K562 (cell line): ENCODE data around the gene NDUFA13. TPM values are rescaled to one million over a fixed set of nuclear protein-coding genes. Genes with fewer than 3 reads are reported as not detected.
A peak's percentile ranks its signal among the peaks of the same experiment; 100 is the strongest.

ENCODE experiments used
- ATAC-seq: fragments of 200-7000 bp; cut with Tn5 transposase; 3 replicates; pipeline ENCODE4 v1.9.1; 2020; ENCODE audit warnings: moderate library complexity
- BruUV-seq: library from RNA; stranded (reverse); fragments of 400-500 nt; replicated peaks from 2 replicates; lab custom pipeline; 2021; lab: Mats Ljungman, UMichigan
- CTCF ChIA-PET: fragments of 300-600 bp; formaldehyde crosslinking; extraction: SDS; loops from one replicate; lab custom pipeline; 2021; ENCODE audit warnings: low intra/inter-chr PET ratio; lab: Yijun Ruan, JAX
- POLR2A ChIA-PET: fragments of 300-600, 350-650 bp; sonication (Branson Sonifier 250); formaldehyde crosslinking; extraction: SDS; loops from one replicate; lab custom pipeline; 2021; ENCODE audit warnings: antibody characterized with exemption, inconsistent platforms; lab: Yijun Ruan, JAX
- DNase-seq, 4 experiments: peaks; one replicate each; pipeline versions ENCODE4 v3.0.0 to v3.0.0-alpha.2; 2011 to 2018; ENCODE audit warnings: low spot score in 3 of 4, mixed read lengths in 3 of 4; ENCODE audit errors: extremely low read depth in 1 of 4
- FAIRE-seq: peaks from 2 replicates; lab custom pipeline; 2011; peaks lifted over from hg19 to GRCh38; lab: Jason Lieb, UNC
- H2AFZ ChIP-seq: 2 replicates; pipeline ENCODE4 v1.6.0; 2011; ENCODE audit warnings: low read depth, low read length, control low read depth, inconsistent platforms
- H3K27ac ChIP-seq: fragments of 200-600 bp; 3 replicates; pipeline ENCODE4 v1.8.0; 2011; ENCODE audit warnings: low read depth, mild to moderate bottlenecking, control low read depth, inconsistent platforms, low read length, moderate library complexity, mixed read lengths; ENCODE audit errors: extremely low read depth
- H3K27me3 ChIP-seq, 2 experiments: fragments of 300-600 bp in 1 of 2; 2 replicates in 1 of 2; 3 replicates in 1 of 2; pipeline versions ENCODE4 v1.6.0 to v1.8.0; 2011; ENCODE audit warnings: inconsistent platforms in 2 of 2, low read length in 2 of 2, mild to moderate bottlenecking in 1 of 2, mixed read lengths in 1 of 2, moderate library complexity in 1 of 2; ENCODE audit not compliant: control insufficient read depth in 2 of 2, insufficient read depth in 2 of 2
- H3K36me3 ChIP-seq: fragments of 300-600 bp; 3 replicates; pipeline ENCODE4 v1.8.0; 2011; ENCODE audit warnings: mild to moderate bottlenecking, low read length, inconsistent platforms; ENCODE audit not compliant: control insufficient read depth, insufficient read depth
- H3K4me1 ChIP-seq, 2 experiments: fragments of 200-600 bp in 1 of 2; replicated peaks in 1 of 2; 2 replicates in 1 of 2; 3 replicates in 1 of 2; pipeline versions ENCODE4 v1.5.1 to v1.8.0; 2011; ENCODE audit warnings: inconsistent platforms in 2 of 2, low read length in 2 of 2, mild to moderate bottlenecking in 1 of 2, mixed read lengths in 1 of 2, moderate library complexity in 1 of 2; ENCODE audit not compliant: control insufficient read depth in 2 of 2, insufficient read depth in 2 of 2
- H3K4me2 ChIP-seq: 2 replicates; pipeline ENCODE4 v1.6.1; 2011; ENCODE audit warnings: low read length, control low read depth, inconsistent platforms, mixed read lengths; ENCODE audit not compliant: insufficient read depth
- H3K4me3 ChIP-seq: fragments of 200-600 bp; sonication (generic), shearing (Covaris generic); 2 replicates; pipeline ENCODE4 v1.5.1; 2016; ENCODE audit warnings: control low read depth, inconsistent platforms
- H3K79me2 ChIP-seq: fragments of 200-600 bp; 3 replicates; pipeline ENCODE4 v1.8.0; 2011; ENCODE audit warnings: low read length, inconsistent platforms; ENCODE audit not compliant: control insufficient read depth, insufficient read depth
- H3K9ac ChIP-seq, 2 experiments: 2 replicates each; pipeline versions ENCODE4 v1.6.0 to v1.6.1; 2011; ENCODE audit warnings: low read depth in 2 of 2, low read length in 2 of 2, control low read depth in 1 of 2, inconsistent platforms in 1 of 2, mild to moderate bottlenecking in 1 of 2, mixed read lengths in 1 of 2; ENCODE audit not compliant: insufficient read depth in 1 of 2
- H3K9me1 ChIP-seq: one replicate; pipeline ENCODE4 v1.6.0; 2011; ENCODE audit warnings: inconsistent platforms, mild to moderate bottlenecking, low read length, moderate library complexity; ENCODE audit not compliant: control insufficient read depth, insufficient read depth
- H3K9me3 ChIP-seq: replicated peaks from 2 replicates; pipeline ENCODE4 v1.5.1; 2011; ENCODE audit warnings: low read depth, low read length, inconsistent platforms; ENCODE audit not compliant: control insufficient read depth, insufficient read depth
- H4K20me1 ChIP-seq: replicated peaks from 2 replicates; pipeline ENCODE4 v1.6.1; 2011; ENCODE audit warnings: low read length, inconsistent platforms, mixed read lengths; ENCODE audit not compliant: control insufficient read depth, insufficient read depth
- BCOR ChIP-seq: fragments of 450-650 bp; IDR thresholded peaks from 2 replicates; pipeline ENCODE4 v1.6.1; 2016
- BHLHE40 ChIP-seq: IDR thresholded peaks from 2 replicates; pipeline ENCODE4 v1.6.1; 2011; ENCODE audit warnings: low read length, improper control_type of control experiment
- CCNT2 ChIP-seq: IDR thresholded peaks from 2 replicates; pipeline ENCODE4 v1.6.1; 2011; ENCODE audit warnings: borderline replicate concordance, low read depth, mild to moderate bottlenecking, moderate library complexity, mixed read lengths, low read length; ENCODE audit not compliant: insufficient read length; ENCODE audit errors: extremely low read depth
- FIP1L1 ChIP-seq: fragments of 200-400 bp; formaldehyde crosslinking; IDR thresholded peaks from 2 replicates; pipeline ENCODE4 v1.6.1; 2018; ENCODE audit warnings: mild to moderate bottlenecking, low read depth, low read length; ENCODE audit not compliant: poor library complexity, severe bottlenecking
- JUNB ChIP-seq: fragments of 450-650 bp; formaldehyde crosslinking; conservative IDR thresholded peaks from 2 replicates; pipeline ENCODE4 v1.4.0; 2020; ENCODE audit warnings: mild to moderate bottlenecking
- KLF1 ChIP-seq: fragments of 450-650 bp; IDR thresholded peaks from 2 replicates; pipeline ENCODE4 v1.6.1; 2016; ENCODE audit warnings: missing genetic modification characterization, missing compliant biosample characterization
- MCM3 ChIP-seq: fragments of 450-650 bp; IDR thresholded peaks from 2 replicates; pipeline ENCODE4 v1.6.1; 2016
- MXD1 ChIP-seq: fragments of 250-450 bp; sonication (Bioruptor Pico); IDR thresholded peaks from 2 replicates; pipeline ENCODE4 v1.8.0; 2021; ENCODE audit warnings: borderline replicate concordance, mild to moderate bottlenecking, moderate library complexity; ENCODE audit not compliant: poor library complexity, severe bottlenecking
- NFE2 ChIP-seq: IDR thresholded peaks from 2 replicates; pipeline ENCODE4 v1.6.1; 2014; ENCODE audit warnings: antibody characterized with exemption, low read depth
- RAD51 ChIP-seq: fragments of 450-650 bp; IDR thresholded peaks from 2 replicates; pipeline ENCODE4 v1.7.1; 2016; ENCODE audit warnings: low read depth, mild to moderate bottlenecking, borderline replicate concordance
- RBM14 ChIP-seq: fragments of 200-400 bp; formaldehyde crosslinking; IDR thresholded peaks from 2 replicates; pipeline ENCODE4 v1.6.1; 2018; ENCODE audit warnings: low read depth, mild to moderate bottlenecking, low read length, moderate library complexity, borderline replicate concordance; ENCODE audit not compliant: insufficient read depth
- RBM17 ChIP-seq: fragments of 200-400 bp; formaldehyde crosslinking; IDR thresholded peaks from 2 replicates; pipeline ENCODE4 v1.6.1; 2017; ENCODE audit warnings: low read depth, mild to moderate bottlenecking, low read length, borderline replicate concordance
- ZNF668 ChIP-seq: fragments of 250-450 bp; sonication (Bioruptor Pico); IDR thresholded peaks from 2 replicates; pipeline ENCODE4 v1.8.0; 2022; ENCODE audit warnings: mild to moderate bottlenecking, inconsistent platforms
- ZNF766 ChIP-seq: fragments of 200-800 bp; sonication (Bioruptor generic); conservative IDR thresholded peaks from 2 replicates; pipeline ENCODE4 v1.6.1; 2016; ENCODE audit warnings: missing genetic modification characterization, missing compliant biosample characterization
- ZNF780A ChIP-seq: fragments of 250-450 bp; sonication (Bioruptor Pico); IDR thresholded peaks from 2 replicates; pipeline ENCODE4 v1.5.0; 2021; ENCODE audit warnings: mild to moderate bottlenecking
- WGBS: fragments of 100-300 bp; shearing (Covaris generic); methylation state at CpG from one replicate; pipeline ENCODE4 v1.1.6; 2016; ENCODE audit warnings: low coverage, mixed read lengths; ENCODE audit not compliant: insufficient coverage; ENCODE audit errors: missing lambda C conversion rate; 5-methylcytosine and 5-hydroxymethylcytosine counted together
- in situ Hi-C: fragments of 300-500 bp; cut with MboI; formaldehyde crosslinking; loops from 4 replicates; pipeline ENCODE4 v1.15.0; 2018; ENCODE audit warnings: inconsistent platforms, mixed read lengths
- intact Hi-C: fragments of 100-400 bp; cut with micrococcal nuclease; formaldehyde crosslinking; loops from 2 replicates; pipeline ENCODE4 v1.14.2; 2022
- polyA plus RNA-seq, 8 experiments: library from polyadenylated mRNA; depleted of rRNA in 4 of 8; stranded (reverse) in 5 of 8; unstranded in 3 of 8; fragments of >200 nt; fragmentation: Nextera tagmentation in 2 of 8; fragmentation: Illumina TruSeq in 1 of 8; extraction: Ambion mirVana in 2 of 8; extraction: Trizol in 1 of 8; gene quantifications; 2 replicates each; pipeline versions ENCODE4 v1.2.1 to v1.2.3, GENCODE V29; 2011 to 2014; ENCODE audit warnings: inconsistent platforms in 1 of 8, missing spikeins in 1 of 8
- total RNA-seq, 7 experiments: library from RNA; depleted of rRNA in 6 of 7; stranded (reverse); fragments of >200 nt in 6 of 7; fragmentation: Illumina TruSeq in 2 of 7; extraction: Trizol in 2 of 7; gene quantifications; 2 replicates each; pipeline versions ENCODE4 v1.2.1 to v1.2.3, GENCODE V29; 2011 to 2021; ENCODE audit warnings: low replicate concordance in 1 of 7
- TF ChIP-seq, protein P1 (sequence below): sonication (generic); formaldehyde crosslinking; IDR thresholded peaks from 2 replicates; pipeline ENCODE4 v1.5.0; 2020; ENCODE audit warnings: missing genetic modification reagents
- TF ChIP-seq, protein P2 (sequence below): sonication (generic); formaldehyde crosslinking; IDR thresholded peaks from 2 replicates; pipeline ENCODE4 v1.8.1; 2023; ENCODE audit warnings: mild to moderate bottlenecking, missing genetic modification reagents

NDUFA13 gene
- total and polyA plus RNA-seq, 9 of the 15 experiments (the other 6 are each of a cell fraction or from before 2014, with no cell fraction given), result 146 to 596 (median 429) TPM

- no peak overlapping the region; a peak in 1 of 4 replicates for H3K9ac ChIP-seq
- in situ Hi-C loops (loop anchor here (25.0 kb wide), 1 partner anchor 97 kb away; the partner anchor contains the start of genes GMIP and LPAR2), intact Hi-C loops (no loop called here)
- no peaks in the 10 kb centered on the region for H3K36me3 ChIP-seq
- no peaks in the 10 kb centered on the region; the same call in 1 of the 2 replicates for H3K9me3 ChIP-seq
- peak overlapping the region; percentile 62; the same call in 1 of the 2 replicates for H3K4me2 ChIP-seq
- no peaks in the 10 kb centered on the region for H4K20me1 ChIP-seq
- H3K27me3 ChIP-seq, result 0 out of 5 replicates have a peak, but pooled peaks cover 0 to under 1% of the 10 kb centered on the region in 2 experiments
- peak overlapping the region; percentile 82 for H2AFZ ChIP-seq
- peak overlapping the region; percentile 68; the same call in 1 of the 3 replicates for H3K27ac ChIP-seq
- DNase-seq (peak; percentile 92 to 97 (median 96)), ATAC-seq (peak; percentile 88), FAIRE-seq (peak; percentile 65)
- peaks cover 2 to 71% of the 10 kb centered on the region in 2 experiments; a peak in 2 of 5 replicates for H3K4me1 ChIP-seq
- H3K79me2 ChIP-seq, result no peaks in the 10 kb centered on the region
- BruUV-seq, result no TSS peak
- ChIA-PET POLR2A (interaction anchor here (0.6 kb wide), 1 partner anchor 17 kb away, joined by 3 read pairs; no protein-coding TSS in a partner anchor), CTCF (no interaction called here)
- no peaks in the 10 kb centered on the region for H3K9me1 ChIP-seq
- 62% methylated on average over 38 of the region's 74 CpGs for WGBS
- peak overlapping the region; percentile 34 for H3K4me3 ChIP-seq
- TF ChIP-seq CCNT2 (no peak), ZNF780A (no peak), RBM14 (no peak), KLF1 (tag) (0 out of 2 replicates have a peak, but pooled peaks have one; percentile 46), FIP1L1 (peak; percentile 27), BCOR (no peak), MXD1 (no peak), BHLHE40 (0 out of 2 replicates have a peak, but pooled peaks have one; percentile 33), RAD51 (no peak), ZNF766 (CRISPR knock-in tag) (no peak), MCM3 (no peak), ZNF668 (CRISPR knock-in tag) (peak; percentile 50; the same call in 1 of the 2 replicates), JUNB (no peak), NFE2 (no peak), RBM17 (no peak)
- TF ChIP-seq, protein P1, sequence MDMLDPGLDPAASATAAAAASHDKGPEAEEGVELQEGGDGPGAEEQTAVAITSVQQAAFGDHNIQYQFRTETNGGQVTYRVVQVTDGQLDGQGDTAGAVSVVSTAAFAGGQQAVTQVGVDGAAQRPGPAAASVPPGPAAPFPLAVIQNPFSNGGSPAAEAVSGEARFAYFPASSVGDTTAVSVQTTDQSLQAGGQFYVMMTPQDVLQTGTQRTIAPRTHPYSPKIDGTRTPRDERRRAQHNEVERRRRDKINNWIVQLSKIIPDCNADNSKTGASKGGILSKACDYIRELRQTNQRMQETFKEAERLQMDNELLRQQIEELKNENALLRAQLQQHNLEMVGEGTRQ (CRISPR knock-in tag), result peak; percentile 54
- TF ChIP-seq, protein P2, sequence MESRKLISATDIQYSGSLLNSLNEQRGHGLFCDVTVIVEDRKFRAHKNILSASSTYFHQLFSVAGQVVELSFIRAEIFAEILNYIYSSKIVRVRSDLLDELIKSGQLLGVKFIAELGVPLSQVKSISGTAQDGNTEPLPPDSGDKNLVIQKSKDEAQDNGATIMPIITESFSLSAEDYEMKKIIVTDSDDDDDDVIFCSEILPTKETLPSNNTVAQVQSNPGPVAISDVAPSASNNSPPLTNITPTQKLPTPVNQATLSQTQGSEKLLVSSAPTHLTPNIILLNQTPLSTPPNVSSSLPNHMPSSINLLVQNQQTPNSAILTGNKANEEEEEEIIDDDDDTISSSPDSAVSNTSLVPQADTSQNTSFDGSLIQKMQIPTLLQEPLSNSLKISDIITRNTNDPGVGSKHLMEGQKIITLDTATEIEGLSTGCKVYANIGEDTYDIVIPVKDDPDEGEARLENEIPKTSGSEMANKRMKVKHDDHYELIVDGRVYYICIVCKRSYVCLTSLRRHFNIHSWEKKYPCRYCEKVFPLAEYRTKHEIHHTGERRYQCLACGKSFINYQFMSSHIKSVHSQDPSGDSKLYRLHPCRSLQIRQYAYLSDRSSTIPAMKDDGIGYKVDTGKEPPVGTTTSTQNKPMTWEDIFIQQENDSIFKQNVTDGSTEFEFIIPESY, result peak; percentile 99
Observed at GRCh38 chr19:19540064-19540714, 24.2 kb downstream of the NDUFA13 start.
